GM23248 (cell line): ENCODE results near the gene ESR2. TPM values are rescaled to one million over a fixed set of nuclear protein-coding genes. Genes with fewer than 3 reads are reported as not detected.

Experiments
- DNase-seq: peaks from one replicate; pipeline ENCODE4 v3.0.0-alpha.2; 2015
- H2AFZ ChIP-seq: fragments of 200-600 bp; sonication (generic); 2 replicates; pipeline ENCODE4 v1.6.1; 2016; ENCODE audit warnings: antibody characterized with exemption
- H3F3A ChIP-seq: fragments of 200-600 bp; sonication (generic); 2 replicates; pipeline ENCODE4 v1.6.1; 2016; ENCODE audit warnings: mild to moderate bottlenecking, antibody characterized with exemption, mixed run types; ENCODE audit not compliant: insufficient read depth
- H3K27ac ChIP-seq: fragments of 200-600 bp; sonication (generic); 2 replicates; pipeline ENCODE4 v1.5.1; 2016; ENCODE audit warnings: mild to moderate bottlenecking
- H3K27me3 ChIP-seq: fragments of 200-600 bp; sonication (generic); replicated peaks from 2 replicates; pipeline ENCODE4 v1.6.1; 2016; ENCODE audit warnings: mild to moderate bottlenecking; ENCODE audit not compliant: insufficient read depth
- H3K36me3 ChIP-seq: fragments of 200-600 bp; sonication (generic); 2 replicates; pipeline ENCODE4 v1.6.1; 2016; ENCODE audit warnings: low read depth, mild to moderate bottlenecking
- H3K4me1 ChIP-seq: fragments of 200-600 bp; sonication (generic); 2 replicates; pipeline ENCODE4 v1.6.1; 2016; ENCODE audit warnings: mild to moderate bottlenecking; ENCODE audit not compliant: insufficient read depth
- H3K4me2 ChIP-seq: fragments of 200-600 bp; sonication (generic); one replicate; pipeline ENCODE4 v1.6.1; 2016; ENCODE audit warnings: mild to moderate bottlenecking; ENCODE audit not compliant: unreplicated experiment
- H3K4me3 ChIP-seq: fragments of 200-600 bp; sonication (generic); 2 replicates; pipeline ENCODE4 v1.5.1; 2016; ENCODE audit warnings: mild to moderate bottlenecking
- H3K79me2 ChIP-seq: fragments of 200-600 bp; sonication (generic); 2 replicates; pipeline ENCODE4 v1.6.1; 2016; ENCODE audit warnings: mild to moderate bottlenecking; ENCODE audit not compliant: insufficient read depth
- H3K9ac ChIP-seq: fragments of 200-600 bp; sonication (generic); 2 replicates; pipeline ENCODE4 v1.6.1; 2016; ENCODE audit warnings: mild to moderate bottlenecking
- H3K9me2 ChIP-seq: fragments of 200-600 bp; sonication (generic); 2 replicates; pipeline ENCODE4 v1.6.1; 2016; ENCODE audit warnings: mixed run types, mild to moderate bottlenecking, moderate library complexity; ENCODE audit not compliant: insufficient read depth
- H3K9me3 ChIP-seq: fragments of 200-600 bp; sonication (generic); one replicate; pipeline ENCODE4 v1.6.1; 2017; ENCODE audit warnings: low read depth
- H4K20me1 ChIP-seq: fragments of 200-600 bp; sonication (generic); 2 replicates; pipeline ENCODE4 v1.6.0; 2016; ENCODE audit not compliant: insufficient read depth
- EZH2 ChIP-seq: fragments of 200-600 bp; sonication (generic); IDR thresholded peaks from 2 replicates; pipeline ENCODE4 v1.6.1; 2018; ENCODE audit warnings: antibody characterized with exemption, mild to moderate bottlenecking; ENCODE audit not compliant: insufficient read depth, poor library complexity, severe bottlenecking
- EZH2phosphoT487 ChIP-seq: fragments of 200-600 bp; sonication (generic); IDR thresholded peaks from 2 replicates; pipeline ENCODE4 v1.6.1; 2018; ENCODE audit warnings: antibody characterized with exemption, moderate library complexity, mild to moderate bottlenecking, low read depth; ENCODE audit not compliant: insufficient read depth
- WGBS, 2 experiments: methylation state at CpG; one replicate each; pipeline ENCODE4 v1.1.6; 2015 to 2017; ENCODE audit warnings: low lambda C conversion rate in 2 of 2, low coverage in 1 of 2; ENCODE audit errors: missing lambda C conversion rate in 2 of 2; 5-methylcytosine and 5-hydroxymethylcytosine counted together
- in situ Hi-C: fragments of 300-500 bp; cut with MboI; formaldehyde crosslinking; loops from 2 replicates; pipeline ENCODE4 v1.15.0; 2020
- polyA plus RNA-seq: library from polyadenylated mRNA; unstranded; fragments of >200 nt; fragmentation: Nextera tagmentation; extraction: Ambion mirVana; gene quantifications from 2 replicates; pipeline ENCODE4 v1.2.1, GENCODE V29; 2016
- total RNA-seq: library from RNA; depleted of rRNA; stranded (reverse); fragments of >200 nt; shearing (Covaris generic); gene quantifications from 2 replicates; pipeline ENCODE4 v1.2.3, GENCODE V29; 2014

ESR2 gene
- total and polyA plus RNA-seq, 2 experiments from 2014 or later = not detected

- no peak for DNase-seq
- Histone ChIP-seq H2AFZ (no peak overlapping the region), H4K20me1 (no peaks in the 10 kb centered on the region), H3K27me3 (no peaks in the 10 kb centered on the region), H3K27ac (no peak overlapping the region), H3K9me2 (no peaks in the 10 kb centered on the region), H3K79me2 (no peaks in the 10 kb centered on the region), H3K4me3 (no peak overlapping the region), H3K36me3 (no peaks in the 10 kb centered on the region), H3K4me1 (no peaks in the 10 kb centered on the region), H3K4me2 (no peak overlapping the region), H3F3A (no peaks in the 10 kb centered on the region), H3K9me3 (no peaks in the 10 kb centered on the region), H3K9ac (no peak overlapping the region)
- 86 to 93% methylated on average over 7 of the region's 7 CpGs for WGBS, 2 experiments
- TF ChIP-seq EZH2 (no peak), EZH2phosphoT487 (no peak)
- in situ Hi-C loops = no loop called here
These were observed 76.3 kb downstream of the ESR2 start for GRCh38 chr14:64217834-64218233.

- H3F3A ChIP-seq = no peaks in the 10 kb centered on the region
- 96 to 98% methylated on average over 4 of the region's 4 CpGs for WGBS, 2 experiments
- H2AFZ ChIP-seq = no peak overlapping the region
- DNase-seq = no peak
- H3K36me3 ChIP-seq = no peaks in the 10 kb centered on the region
- TF ChIP-seq EZH2 (no peak), EZH2phosphoT487 (no peak)
- in situ Hi-C loops = no loop called here
- no peak overlapping the region for H3K4me3 ChIP-seq
- no peaks in the 10 kb centered on the region for H3K79me2 ChIP-seq
- H3K4me2 ChIP-seq = no peak overlapping the region
- no peak overlapping the region for H3K9ac ChIP-seq
- H3K27ac ChIP-seq = no peak overlapping the region
- no peaks in the 10 kb centered on the region for H3K9me2 ChIP-seq
- no peaks in the 10 kb centered on the region for H3K4me1 ChIP-seq
- H4K20me1 ChIP-seq = no peaks in the 10 kb centered on the region
- no peaks in the 10 kb centered on the region for H3K27me3 ChIP-seq
- no peaks in the 10 kb centered on the region for H3K9me3 ChIP-seq
These were observed 76.9 kb downstream of the ESR2 start for GRCh38 chr14:64217308-64217707.

GRCh38 chr14:64215978-64216377, 78.2 kb downstream of the ESR2 start:
- Histone ChIP-seq H3K9ac (no peak overlapping the region), H3K9me2 (no peaks in the 10 kb centered on the region), H3K4me2 (no peak overlapping the region), H3K79me2 (no peaks in the 10 kb centered on the region), H4K20me1 (no peaks in the 10 kb centered on the region), H3F3A (no peaks in the 10 kb centered on the region), H3K4me3 (no peak overlapping the region), H3K4me1 (no peaks in the 10 kb centered on the region), H3K27ac (no peak overlapping the region), H2AFZ (no peak overlapping the region), H3K36me3 (no peaks in the 10 kb centered on the region), H3K27me3 (no peaks in the 10 kb centered on the region), H3K9me3 (no peaks in the 10 kb centered on the region)
- TF ChIP-seq EZH2 (no peak), EZH2phosphoT487 (no peak)
- in situ Hi-C loops = no loop called here
- WGBS, 2 experiments = 94% methylated on average over 13 of the region's 13 CpGs
- DNase-seq = no peak

GRCh38 chr14:64215274-64215673, 78.9 kb downstream of the ESR2 start:
- Histone ChIP-seq H3K4me2 (no peak overlapping the region), H3K79me2 (no peaks in the 10 kb centered on the region), H3K4me1 (no peaks in the 10 kb centered on the region), H3K36me3 (no peaks in the 10 kb centered on the region), H3K9me3 (no peaks in the 10 kb centered on the region), H3K27me3 (no peaks in the 10 kb centered on the region), H4K20me1 (no peaks in the 10 kb centered on the region), H3F3A (no peaks in the 10 kb centered on the region), H3K9ac (no peak overlapping the region), H3K9me2 (no peaks in the 10 kb centered on the region), H2AFZ (no peak overlapping the region), H3K27ac (no peak overlapping the region), H3K4me3 (no peak overlapping the region)
- WGBS, 2 experiments = 98% methylated on average over 10 of the region's 10 CpGs
- no peak for TF ChIP-seq EZH2phosphoT487
- no peak for TF ChIP-seq EZH2
- in situ Hi-C loops = no loop called here
- DNase-seq = no peak
